ENCODE data around the gene STXBP5. TPM values are rescaled to one million over a fixed set of nuclear protein-coding genes. Genes with fewer than 3 reads are reported as not detected.

The STXBP5 gene
- total RNA-seq, 1 experiment from 2014 or later, result 11.6 TPM

DNA sequence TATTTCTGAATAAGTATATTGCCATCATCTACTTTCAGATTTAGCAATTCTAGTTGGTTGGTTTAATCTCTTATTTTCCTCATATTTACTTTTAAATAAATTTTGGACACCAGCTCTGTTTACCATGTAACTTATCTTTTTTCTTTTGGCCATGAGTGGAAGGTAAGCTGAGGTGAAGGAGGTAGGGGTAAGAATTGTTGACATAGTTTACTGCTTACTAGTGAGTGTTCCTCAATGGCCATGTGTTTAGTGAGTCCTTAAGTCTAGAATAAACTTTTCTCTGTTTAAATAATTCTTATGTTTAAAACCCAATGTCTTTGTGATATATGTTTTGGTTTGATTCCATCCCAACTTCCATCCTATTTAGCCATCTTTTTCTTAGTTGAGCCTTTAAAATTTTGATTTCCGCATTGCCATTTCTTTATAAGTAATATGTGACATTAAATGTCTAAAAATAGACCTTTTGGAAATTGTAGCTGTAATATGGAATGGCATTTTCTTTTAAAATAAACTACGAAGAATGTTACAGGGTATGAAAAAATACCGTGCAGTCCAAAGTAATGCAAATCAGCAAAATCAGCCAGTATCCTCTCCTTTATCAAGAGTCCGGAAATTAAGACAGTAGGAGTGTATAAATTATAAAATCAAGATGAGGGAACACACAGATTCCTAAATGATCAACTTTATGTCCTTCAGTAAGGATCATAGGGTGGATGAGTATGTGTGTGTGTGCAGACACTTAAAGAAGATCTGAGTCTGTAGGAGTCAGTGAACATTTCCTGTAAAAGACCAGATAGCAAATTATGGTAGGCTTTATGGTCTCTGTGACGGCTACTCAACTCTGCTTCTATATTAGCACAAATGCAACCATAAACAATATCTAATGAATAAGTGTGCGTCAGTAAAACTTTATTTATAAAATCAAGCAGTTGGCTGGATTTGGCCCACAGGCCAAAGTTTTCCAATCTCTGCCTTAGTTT, 10.3 kb downstream of the STXBP5 start:
- Histone ChIP-seq H4K20me1 (ENCODE audit: control insufficient read depth, insufficient read depth, insufficient read length) (no peaks in the 10 kb centered on the region), H2BK15ac (ENCODE audit: low read depth, low read length) (no peak overlapping the region), H3K4me2 (ENCODE audit: insufficient read depth, insufficient read length, low read length) (no peak overlapping the region), H2BK20ac (ENCODE audit: low read depth, low read length, poor library complexity, severe bottlenecking) (no peak overlapping the region), H2AFZ (ENCODE audit: low read length) (no peak overlapping the region), H3K4ac (ENCODE audit: low read depth, low read length) (no peak overlapping the region), H3K4me1 (ENCODE audit: insufficient read depth, low read length) (no peaks in the 10 kb centered on the region), H3K18ac (ENCODE audit: insufficient read length, low read depth, low read length) (no peak overlapping the region), H3K14ac (ENCODE audit: insufficient read depth, low read length) (no peak overlapping the region), H4K8ac (replicated peaks; ENCODE audit: insufficient read length, low read depth, low read length) (no peak overlapping the region), H4K91ac (ENCODE audit: insufficient read length, low read depth, low read length) (no peak overlapping the region), H3K56ac (ENCODE audit: insufficient read length, low read depth, low read length) (no peak overlapping the region), H2BK120ac (ENCODE audit: low read depth, low read length, poor library complexity, severe bottlenecking) (no peak overlapping the region), H2AK5ac (ENCODE audit: insufficient read length, low read length) (no peak overlapping the region), H3K27ac (ENCODE audit: insufficient read length, low read depth, low read length) (no peak overlapping the region), H4K5ac (ENCODE audit: insufficient read length, low read depth, low read length) (no peak overlapping the region), H3K79me2 (ENCODE audit: insufficient read depth, low read length) (no peaks in the 10 kb centered on the region), H3K9ac (ENCODE audit: extremely low read depth, insufficient read length, low read length) (no peak overlapping the region), H3K27me3 (ENCODE audit: insufficient read depth, low read length) (no peaks in the 10 kb centered on the region), H2BK12ac (ENCODE audit: insufficient read length, low read depth, low read length) (no peak overlapping the region), H3K9me3 (ENCODE audit: control insufficient read depth, low read depth, low read length) (no peaks in the 10 kb centered on the region), H3T11ph (ENCODE audit: low read length) (no peak overlapping the region), H3K23me2 (ENCODE audit: insufficient read length, low read depth, low read length, poor library complexity, severe bottlenecking) (no peaks in the 10 kb centered on the region), H3K23ac (ENCODE audit: insufficient read length, low read depth, low read length) (no peak overlapping the region), H2BK5ac (ENCODE audit: insufficient read length, low read length) (no peak overlapping the region), H3K79me1 (ENCODE audit: insufficient read depth, low read depth, low read length, poor library complexity, severe bottlenecking) (peaks cover 2% of the 10 kb centered on the region)
- no peak for DNase-seq
- WGBS (ENCODE audit: extremely low coverage, insufficient read length, low lambda C conversion rate), result no CpG with 5 or more reads among the region's 6 CpGs
- TF ChIP-seq, protein P1, sequence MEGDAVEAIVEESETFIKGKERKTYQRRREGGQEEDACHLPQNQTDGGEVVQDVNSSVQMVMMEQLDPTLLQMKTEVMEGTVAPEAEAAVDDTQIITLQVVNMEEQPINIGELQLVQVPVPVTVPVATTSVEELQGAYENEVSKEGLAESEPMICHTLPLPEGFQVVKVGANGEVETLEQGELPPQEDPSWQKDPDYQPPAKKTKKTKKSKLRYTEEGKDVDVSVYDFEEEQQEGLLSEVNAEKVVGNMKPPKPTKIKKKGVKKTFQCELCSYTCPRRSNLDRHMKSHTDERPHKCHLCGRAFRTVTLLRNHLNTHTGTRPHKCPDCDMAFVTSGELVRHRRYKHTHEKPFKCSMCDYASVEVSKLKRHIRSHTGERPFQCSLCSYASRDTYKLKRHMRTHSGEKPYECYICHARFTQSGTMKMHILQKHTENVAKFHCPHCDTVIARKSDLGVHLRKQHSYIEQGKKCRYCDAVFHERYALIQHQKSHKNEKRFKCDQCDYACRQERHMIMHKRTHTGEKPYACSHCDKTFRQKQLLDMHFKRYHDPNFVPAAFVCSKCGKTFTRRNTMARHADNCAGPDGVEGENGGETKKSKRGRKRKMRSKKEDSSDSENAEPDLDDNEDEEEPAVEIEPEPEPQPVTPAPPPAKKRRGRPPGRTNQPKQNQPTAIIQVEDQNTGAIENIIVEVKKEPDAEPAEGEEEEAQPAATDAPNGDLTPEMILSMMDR (conservative IDR thresholded peaks at IDR 0.05), result no peak
- Mint-ChIP-seq H3K4me3 (no peak overlapping the region), H3K9me3 (no peaks in the 10 kb centered on the region), H3K27ac (no peak overlapping the region), H3K4me1 (no peaks in the 10 kb centered on the region; a peak in 2 of 4 replicates), H3K27me3 (ENCODE audit: low read depth) (no peaks in the 10 kb centered on the region), H3K36me3 (ENCODE audit: insufficient read depth in 1 of 3, low read depth in 3 of 3) (peaks cover 0 to 2% (median 0%) of the 10 kb centered on the region in 3 experiments; a peak in 1 of 7 replicates)

All from H9 (cell line).